ENCODE measurements around the gene RTKN. TPM values are rescaled to one million over a fixed set of nuclear protein-coding genes. Genes with fewer than 3 reads are reported as not detected.

RTKN gene
- total and polyA plus RNA-seq, 2 of the 13 experiments (the other 11 are each of a cell fraction or from before 2014, with no cell fraction given) = 159 to 166 TPM

DNA sequence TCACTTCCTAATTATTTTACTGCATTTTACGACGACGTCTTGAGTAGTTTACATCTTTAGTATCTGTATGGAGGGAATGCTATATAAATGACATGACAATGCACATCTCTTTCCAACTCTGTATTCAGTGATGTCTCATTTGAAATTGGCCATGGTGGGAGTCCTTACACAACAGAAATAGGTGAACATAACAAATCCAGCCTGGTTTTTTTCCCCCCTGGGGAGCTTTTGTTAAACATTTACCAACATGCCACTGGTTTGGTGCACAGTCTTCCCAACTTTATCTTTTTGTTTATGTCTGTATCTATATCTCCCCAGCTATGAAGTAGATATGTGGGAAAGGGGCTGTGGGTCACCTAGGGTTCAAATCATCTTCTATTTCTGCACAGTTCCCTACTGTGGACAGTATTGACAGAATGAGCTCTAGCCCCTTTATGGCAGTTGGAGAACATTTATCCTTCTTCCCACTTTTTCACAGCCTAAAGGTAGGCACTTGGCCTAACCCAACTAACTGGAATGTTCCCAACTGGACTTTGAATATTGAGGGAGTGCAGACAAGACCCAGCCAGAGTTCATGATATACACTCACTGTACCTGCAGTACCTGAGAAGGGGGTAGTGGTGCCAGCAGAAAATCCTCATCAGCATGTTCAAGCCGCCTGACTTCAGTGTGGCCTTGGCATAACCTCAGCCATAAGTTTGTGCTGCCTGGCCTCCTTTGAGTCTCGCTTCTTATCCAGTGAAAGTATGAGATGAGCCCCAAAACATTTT, 5.7 kb upstream of the RTKN start (continued):
- TF ChIP-seq SIX4 (CRISPR knock-in tag; IDR thresholded peaks at IDR 0.05) = 0 out of 2 replicates have a peak, but pooled peaks have one; percentile 25
- TF ChIP-seq NR2F2 (IDR thresholded peaks at IDR 0.05; ENCODE audit: borderline replicate concordance, low read depth) = no peak
- TF ChIP-seq NFYB (CRISPR knock-in tag; IDR thresholded peaks at IDR 0.05) = no peak
- TF ChIP-seq RFX3 (CRISPR knock-in tag; IDR thresholded peaks at IDR 0.05) = no peak
- TF ChIP-seq CREB1 (IDR thresholded peaks at IDR 0.05) = no peak
- no peak; the same call in 1 of the 2 replicates for TF ChIP-seq CREB1 (CRISPR knock-in tag; IDR thresholded peaks at IDR 0.05)
- TF ChIP-seq ZNF484 (CRISPR knock-in tag; IDR thresholded peaks at IDR 0.05; ENCODE audit: borderline replicate concordance, low read depth) = no peak
- peak; percentile 50 for TF ChIP-seq GATAD2A (CRISPR knock-in tag; IDR thresholded peaks at IDR 0.05)
- no peak for TF ChIP-seq GTF3A (CRISPR knock-in tag; conservative IDR thresholded peaks at IDR 0.05)
- TF ChIP-seq, protein P1, sequence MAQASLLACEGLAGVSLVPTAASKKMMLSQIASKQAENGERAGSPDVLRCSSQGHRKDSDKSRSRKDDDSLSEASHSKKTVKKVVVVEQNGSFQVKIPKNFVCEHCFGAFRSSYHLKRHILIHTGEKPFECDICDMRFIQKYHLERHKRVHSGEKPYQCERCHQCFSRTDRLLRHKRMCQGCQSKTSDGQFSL (CRISPR knock-in tag; IDR thresholded peaks at IDR 0.05) = no peak
- no peak for TF ChIP-seq SRSF1 (optimal IDR thresholded peaks at IDR 0.05; ENCODE audit: low read depth, low read length)
- no peak for TF ChIP-seq ZNF260 (CRISPR knock-in tag; IDR thresholded peaks at IDR 0.05; ENCODE audit: borderline replicate concordance, low read depth)
- TF ChIP-seq, protein P2, sequence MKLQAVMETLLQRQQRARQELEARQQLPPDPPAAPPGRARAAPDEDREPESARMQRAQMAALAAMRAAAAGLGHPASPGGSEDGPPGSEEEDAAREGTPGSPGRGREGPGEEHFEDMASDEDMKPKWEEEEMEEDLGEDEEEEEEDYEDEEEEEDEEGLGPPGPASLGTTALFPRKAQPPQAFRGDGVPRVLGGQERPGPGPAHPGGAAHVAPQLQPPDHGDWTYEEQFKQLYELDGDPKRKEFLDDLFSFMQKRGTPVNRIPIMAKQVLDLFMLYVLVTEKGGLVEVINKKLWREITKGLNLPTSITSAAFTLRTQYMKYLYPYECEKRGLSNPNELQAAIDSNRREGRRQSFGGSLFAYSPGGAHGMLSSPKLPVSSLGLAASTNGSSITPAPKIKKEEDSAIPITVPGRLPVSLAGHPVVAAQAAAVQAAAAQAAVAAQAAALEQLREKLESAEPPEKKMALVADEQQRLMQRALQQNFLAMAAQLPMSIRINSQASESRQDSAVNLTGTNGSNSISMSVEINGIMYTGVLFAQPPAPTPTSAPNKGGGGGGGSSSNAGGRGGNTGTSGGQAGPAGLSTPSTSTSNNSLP (IDR thresholded peaks at IDR 0.05; ENCODE audit: low read depth, low read length) = no peak
- TF ChIP-seq SOX13 (IDR thresholded peaks at IDR 0.05) = no peak
- peak in 1 of 2 experiments; percentile 34; a peak in 2 of 4 replicates for TF ChIP-seq SOX13 (CRISPR knock-in tag; conservative IDR thresholded peaks at IDR 0.05 in 1 of 2, IDR thresholded peaks at IDR 0.05 in 1 of 2)
- no peak for TF ChIP-seq ATF7 (IDR thresholded peaks at IDR 0.05)
- TF ChIP-seq ATF7 (CRISPR knock-in tag; IDR thresholded peaks at IDR 0.05) = no peak
- TF ChIP-seq ZNF20 (CRISPR knock-in tag; IDR thresholded peaks at IDR 0.05) = no peak
- no peak for TF ChIP-seq GPN1 (CRISPR knock-in tag; IDR thresholded peaks at IDR 0.05; ENCODE audit: borderline replicate concordance)
- TF ChIP-seq, protein P3, sequence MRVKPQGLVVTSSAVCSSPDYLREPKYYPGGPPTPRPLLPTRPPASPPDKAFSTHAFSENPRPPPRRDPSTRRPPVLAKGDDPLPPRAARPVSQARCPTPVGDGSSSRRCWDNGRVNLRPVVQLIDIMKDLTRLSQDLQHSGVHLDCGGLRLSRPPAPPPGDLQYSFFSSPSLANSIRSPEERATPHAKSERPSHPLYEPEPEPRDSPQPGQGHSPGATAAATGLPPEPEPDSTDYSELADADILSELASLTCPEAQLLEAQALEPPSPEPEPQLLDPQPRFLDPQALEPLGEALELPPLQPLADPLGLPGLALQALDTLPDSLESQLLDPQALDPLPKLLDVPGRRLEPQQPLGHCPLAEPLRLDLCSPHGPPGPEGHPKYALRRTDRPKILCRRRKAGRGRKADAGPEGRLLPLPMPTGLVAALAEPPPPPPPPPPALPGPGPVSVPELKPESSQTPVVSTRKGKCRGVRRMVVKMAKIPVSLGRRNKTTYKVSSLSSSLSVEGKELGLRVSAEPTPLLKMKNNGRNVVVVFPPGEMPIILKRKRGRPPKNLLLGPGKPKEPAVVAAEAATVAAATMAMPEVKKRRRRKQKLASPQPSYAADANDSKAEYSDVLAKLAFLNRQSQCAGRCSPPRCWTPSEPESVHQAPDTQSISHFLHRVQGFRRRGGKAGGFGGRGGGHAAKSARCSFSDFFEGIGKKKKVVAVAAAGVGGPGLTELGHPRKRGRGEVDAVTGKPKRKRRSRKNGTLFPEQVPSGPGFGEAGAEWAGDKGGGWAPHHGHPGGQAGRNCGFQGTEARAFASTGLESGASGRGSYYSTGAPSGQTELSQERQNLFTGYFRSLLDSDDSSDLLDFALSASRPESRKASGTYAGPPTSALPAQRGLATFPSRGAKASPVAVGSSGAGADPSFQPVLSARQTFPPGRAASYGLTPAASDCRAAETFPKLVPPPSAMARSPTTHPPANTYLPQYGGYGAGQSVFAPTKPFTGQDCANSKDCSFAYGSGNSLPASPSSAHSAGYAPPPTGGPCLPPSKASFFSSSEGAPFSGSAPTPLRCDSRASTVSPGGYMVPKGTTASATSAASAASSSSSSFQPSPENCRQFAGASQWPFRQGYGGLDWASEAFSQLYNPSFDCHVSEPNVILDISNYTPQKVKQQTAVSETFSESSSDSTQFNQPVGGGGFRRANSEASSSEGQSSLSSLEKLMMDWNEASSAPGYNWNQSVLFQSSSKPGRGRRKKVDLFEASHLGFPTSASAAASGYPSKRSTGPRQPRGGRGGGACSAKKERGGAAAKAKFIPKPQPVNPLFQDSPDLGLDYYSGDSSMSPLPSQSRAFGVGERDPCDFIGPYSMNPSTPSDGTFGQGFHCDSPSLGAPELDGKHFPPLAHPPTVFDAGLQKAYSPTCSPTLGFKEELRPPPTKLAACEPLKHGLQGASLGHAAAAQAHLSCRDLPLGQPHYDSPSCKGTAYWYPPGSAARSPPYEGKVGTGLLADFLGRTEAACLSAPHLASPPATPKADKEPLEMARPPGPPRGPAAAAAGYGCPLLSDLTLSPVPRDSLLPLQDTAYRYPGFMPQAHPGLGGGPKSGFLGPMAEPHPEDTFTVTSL (CRISPR knock-in tag; IDR thresholded peaks at IDR 0.05; ENCODE audit: borderline replicate concordance) = peak; percentile 30; the same call in 1 of the 2 replicates
- no peak for TF ChIP-seq RELA (CRISPR knock-in tag; IDR thresholded peaks at IDR 0.05)
- no peak for TF ChIP-seq ZNF263 (CRISPR knock-in tag; IDR thresholded peaks at IDR 0.05)
- no peak for TF ChIP-seq ZNF510 (CRISPR knock-in tag; IDR thresholded peaks at IDR 0.05; ENCODE audit: low read depth)
